Left ventricle myocardium superior (tissue), 1 donor: Measurements from ENCODE around the gene MYO3B. TPM values are rescaled to one million over a fixed set of nuclear protein-coding genes. Genes with fewer than 3 reads are reported as not detected.
"Not testable (repeated sequence)": the region's sequence is repeated elsewhere in the genome, so short reads cannot be mapped to it uniquely, and the experiment has no call there.

Experiments
- ATAC-seq: fragments of 200-7000 bp; cut with Tn5 transposase; one replicate; pipeline ENCODE4 v1.9.1; 2020; ENCODE audit warnings: mild to moderate bottlenecking, moderate library complexity
- DNase-seq: peaks from one replicate; pipeline ENCODE4 v3.0.0-alpha.2; 2020
- intact Hi-C: fragments of 100-400 bp; cut with micrococcal nuclease; formaldehyde crosslinking; loops from one replicate; pipeline ENCODE4 v1.11.0; 2022
- total RNA-seq: library from RNA; stranded (reverse); fragmentation: NEBNext Ultra II Directional; extraction: Animal tissue kit (Norgen Biotek cat#: 25700); gene quantifications from one replicate; pipeline ENCODE4 v1.2.1, GENCODE V29; 2021
- donor health status: DM: no; HTN: yes; CAD: no; lungs with severe emphysema.

MYO3B gene
- total RNA-seq, 1 donor from 2014 or later = 0.05 TPM

DNA sequence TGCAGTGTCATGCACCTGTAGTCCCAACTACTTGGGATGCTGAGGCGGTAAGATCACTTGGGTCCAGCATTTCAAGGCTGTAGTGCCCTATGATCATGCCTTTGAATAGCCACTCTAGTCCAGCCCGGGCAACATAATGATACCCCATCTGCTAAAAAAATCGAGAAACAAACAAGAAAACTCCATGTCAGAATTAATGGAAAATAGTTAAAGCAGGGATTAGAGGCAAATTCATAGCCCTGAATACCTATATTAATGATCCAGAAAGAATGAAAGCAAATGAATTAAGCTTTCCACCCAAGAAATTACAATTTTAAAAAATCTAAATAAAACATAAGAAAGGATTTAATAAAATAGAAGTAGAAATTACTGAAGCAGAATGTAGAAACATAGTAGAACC lies 143.0 kb downstream of the MYO3B start:
- intact Hi-C loops = no loop called here
- no peak for ATAC-seq
- no peak for DNase-seq

DNA sequence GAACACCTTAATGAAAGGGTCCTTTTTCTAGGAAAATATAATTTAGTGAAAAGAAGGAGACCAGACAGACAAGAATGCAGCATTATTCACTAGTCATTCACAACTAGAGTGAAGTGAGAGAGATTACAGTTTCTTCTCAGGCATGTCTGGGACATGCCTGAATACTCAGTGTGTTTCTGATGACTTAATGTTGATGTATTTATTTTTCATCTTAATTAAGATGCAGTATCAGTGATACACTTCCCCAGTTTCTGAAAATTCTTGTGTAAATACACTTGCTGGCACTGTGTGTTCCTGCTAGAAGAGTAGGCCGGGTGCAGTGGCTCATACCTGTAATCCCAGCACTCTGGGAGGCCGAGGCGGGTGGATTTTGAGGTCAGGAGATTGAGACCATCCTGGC lies 143.6 kb downstream of the MYO3B start:
- ATAC-seq (no peak), DNase-seq (no peak)
- intact Hi-C loops = no loop called here

DNA sequence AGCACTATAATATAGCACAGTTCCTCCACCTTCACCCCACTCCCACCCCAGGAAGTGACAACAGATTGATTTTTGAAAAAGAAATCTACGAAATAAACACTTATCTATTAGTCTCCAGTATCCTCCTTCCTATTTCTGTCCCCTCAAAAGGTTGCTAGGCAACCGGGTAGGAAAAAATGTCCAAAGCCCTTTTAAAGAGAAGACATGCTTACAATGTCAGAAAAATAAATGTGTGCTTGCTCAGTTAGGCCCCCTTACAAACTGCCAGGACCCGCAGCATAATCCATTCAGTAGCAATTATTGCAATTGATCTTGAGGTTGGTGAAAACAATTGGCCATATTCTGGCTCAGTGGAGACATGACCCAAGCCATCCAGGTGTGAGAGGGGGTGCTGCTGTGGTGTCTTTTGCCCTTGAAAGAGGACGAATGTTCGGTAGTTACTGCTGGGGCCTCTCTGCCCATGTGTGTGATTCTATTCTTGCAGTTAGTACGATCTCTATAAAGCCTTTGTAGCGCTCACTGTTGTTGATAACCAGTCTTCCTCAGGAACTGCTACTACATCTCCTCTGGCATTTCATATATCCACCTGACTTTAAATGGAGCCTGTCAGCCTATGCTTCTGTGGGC lies 144.3 kb downstream of the MYO3B start:
- ATAC-seq (no peak), DNase-seq (no peak)
- intact Hi-C loops = no loop called here

DNA sequence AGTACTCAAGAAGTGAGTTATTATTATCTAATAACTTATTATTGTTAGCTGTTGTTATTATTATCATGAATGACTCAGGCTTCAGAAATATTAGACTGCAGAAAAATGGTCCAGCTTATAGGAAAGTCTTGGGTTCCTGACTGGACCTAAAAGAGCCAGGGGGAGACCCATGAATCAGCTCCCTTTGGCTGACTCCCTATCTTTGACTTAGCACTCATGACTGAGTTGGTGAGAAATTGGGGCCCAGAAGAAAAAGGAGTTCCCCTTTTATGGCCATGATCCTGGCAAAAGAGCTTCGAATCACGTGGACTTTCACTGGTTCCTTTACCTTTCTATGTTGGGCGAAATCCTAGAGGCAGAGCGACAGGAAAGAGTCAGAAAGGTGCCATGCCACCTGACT lies 145.8 kb downstream of the MYO3B start:
- no peak for ATAC-seq
- intact Hi-C loops = no loop called here
- DNase-seq = no peak

DNA sequence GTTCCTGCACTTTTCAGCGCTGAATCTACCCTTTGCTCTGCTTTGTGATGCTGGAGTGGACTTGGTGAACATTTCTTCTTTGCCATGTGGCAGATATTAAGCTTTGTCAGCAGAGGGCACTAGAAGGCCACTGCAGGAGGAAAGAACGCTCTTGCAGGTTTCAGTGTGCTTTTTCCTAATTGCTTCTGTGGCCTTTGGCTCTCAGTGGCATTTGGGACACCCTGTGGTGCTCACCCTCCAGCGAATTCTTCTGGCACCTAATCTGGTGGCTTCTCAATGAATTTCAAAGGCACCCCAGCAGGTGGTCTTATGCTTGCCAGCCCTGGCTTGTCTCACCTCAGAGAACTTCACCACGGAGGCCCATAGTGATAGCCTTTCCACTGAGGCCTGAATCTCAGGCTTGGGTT lies 146.7 kb downstream of the MYO3B start:
- intact Hi-C loops = no loop called here
- DNase-seq = no peak
- ATAC-seq = peak; percentile 23

DNA sequence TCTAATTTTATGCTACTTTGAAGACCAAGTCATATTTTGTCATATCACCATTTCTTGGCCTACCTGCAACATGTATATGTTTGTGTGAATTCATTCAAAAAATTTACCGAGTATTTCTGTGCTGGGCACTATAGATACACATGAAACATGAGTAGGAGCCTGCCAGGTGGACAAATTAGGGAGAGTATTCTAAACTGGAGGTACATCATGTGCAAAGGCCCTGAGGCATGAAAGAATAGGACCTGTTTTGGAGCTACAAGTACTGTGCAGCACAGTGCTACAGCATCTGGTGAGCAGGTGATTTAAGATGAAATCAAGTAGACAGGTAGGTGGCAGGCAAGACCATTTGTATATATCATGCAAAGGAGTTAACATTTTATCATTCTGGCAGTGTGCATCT lies 152.9 kb downstream of the MYO3B start:
- intact Hi-C loops = no loop called here
- no peak for DNase-seq
- ATAC-seq = no peak

DNA sequence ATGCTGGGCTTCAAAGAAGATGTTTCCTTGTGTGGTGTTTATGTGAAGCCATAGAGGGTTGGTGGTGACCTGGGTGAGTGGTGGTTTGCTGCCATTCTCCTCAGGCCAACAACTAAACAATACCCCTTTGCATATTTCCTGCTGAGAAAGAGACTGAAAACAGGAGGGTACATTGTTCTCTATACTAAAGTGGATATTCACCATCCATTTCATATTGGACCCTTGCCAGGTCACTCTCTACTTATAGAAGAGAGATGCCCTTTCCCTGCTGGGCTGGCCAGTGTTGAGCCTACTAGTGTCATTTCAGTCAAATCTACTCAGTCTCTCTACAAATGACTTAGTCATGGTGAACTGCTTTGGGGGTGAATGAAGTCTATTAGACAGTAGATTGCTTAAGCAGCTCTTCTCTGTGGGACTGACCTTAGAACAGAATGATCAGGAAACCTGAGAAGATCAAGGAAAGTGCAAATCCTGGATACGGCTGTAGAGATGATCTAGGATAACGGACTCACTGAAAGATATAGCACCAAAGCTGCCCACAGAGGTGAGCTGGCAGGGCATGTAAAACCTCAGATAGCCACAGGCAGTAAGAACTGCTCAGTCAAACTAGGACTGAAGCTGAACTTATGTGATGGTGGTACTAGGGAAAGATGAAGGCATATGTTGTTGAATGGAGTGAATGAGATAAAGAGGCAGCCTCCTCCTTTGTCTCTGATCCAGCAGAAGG lies 154.9 kb downstream of the MYO3B start:
- no peak for ATAC-seq
- intact Hi-C loops = no loop called here

DNA sequence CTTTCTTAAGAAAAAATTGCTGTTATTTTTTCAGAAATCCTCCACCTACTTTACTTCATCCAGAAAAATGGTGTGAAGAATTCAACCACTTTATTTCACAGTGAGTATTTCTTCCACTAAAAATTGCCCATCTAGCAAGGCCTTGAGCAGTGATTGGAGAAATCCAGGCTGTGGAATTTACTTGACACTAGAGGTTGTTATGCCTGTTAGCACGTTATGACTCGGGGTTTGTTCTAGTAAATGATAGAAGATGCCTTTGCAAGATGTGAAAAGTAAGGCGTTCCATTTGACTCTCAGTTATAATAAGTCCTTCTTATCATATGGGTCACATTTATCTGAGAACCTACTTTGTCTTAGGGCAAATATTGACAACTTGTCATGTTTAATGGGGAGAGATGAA lies 157.4 kb downstream of the MYO3B start:
- no peak for ATAC-seq
- DNase-seq = no peak
- intact Hi-C loops = no loop called here

More for the DNA sequence above, 154.9 kb downstream of the MYO3B start:
- no peak for DNase-seq

DNA sequence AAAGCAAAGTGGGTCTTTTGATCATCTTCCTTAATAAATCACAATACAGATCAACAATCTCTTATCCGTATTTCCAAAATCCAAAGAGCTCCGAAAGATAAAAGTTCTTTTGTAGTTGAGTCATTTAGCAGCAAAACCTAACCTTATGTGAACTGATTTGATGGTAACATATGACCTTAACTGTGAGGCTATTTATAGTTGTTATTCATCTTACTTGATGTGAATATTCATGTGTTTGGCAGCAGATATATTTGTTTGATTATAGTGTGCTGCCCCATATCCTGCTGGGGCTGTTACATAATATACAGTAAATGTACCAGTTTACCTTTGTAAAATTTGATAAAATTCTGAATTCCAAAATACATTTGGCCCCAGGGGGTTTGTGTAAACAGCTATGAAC lies 158.5 kb downstream of the MYO3B start:
- intact Hi-C loops = no loop called here
- DNase-seq (no peak), ATAC-seq (no peak)

DNA sequence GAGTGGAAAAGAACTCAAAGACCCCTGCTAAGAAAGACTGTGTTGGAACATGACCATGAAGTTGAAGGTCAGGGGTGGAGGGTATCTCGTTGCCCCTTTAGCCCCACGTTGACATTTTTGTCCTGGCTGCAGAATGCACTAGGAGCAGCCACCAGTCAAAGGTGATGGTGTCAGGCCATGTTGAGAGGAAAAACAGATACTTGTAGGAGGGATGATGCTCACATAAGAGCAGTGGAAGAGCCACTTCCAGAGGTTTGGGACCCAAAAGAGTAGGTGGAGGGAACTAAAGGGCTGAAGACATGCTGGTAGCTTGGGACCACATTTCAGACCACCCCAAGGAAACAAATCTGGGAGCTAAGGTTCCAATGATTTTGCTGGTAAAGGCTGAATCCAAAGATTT lies 159.0 kb downstream of the MYO3B start:
- intact Hi-C loops = no loop called here
- no peak for ATAC-seq

DNA sequence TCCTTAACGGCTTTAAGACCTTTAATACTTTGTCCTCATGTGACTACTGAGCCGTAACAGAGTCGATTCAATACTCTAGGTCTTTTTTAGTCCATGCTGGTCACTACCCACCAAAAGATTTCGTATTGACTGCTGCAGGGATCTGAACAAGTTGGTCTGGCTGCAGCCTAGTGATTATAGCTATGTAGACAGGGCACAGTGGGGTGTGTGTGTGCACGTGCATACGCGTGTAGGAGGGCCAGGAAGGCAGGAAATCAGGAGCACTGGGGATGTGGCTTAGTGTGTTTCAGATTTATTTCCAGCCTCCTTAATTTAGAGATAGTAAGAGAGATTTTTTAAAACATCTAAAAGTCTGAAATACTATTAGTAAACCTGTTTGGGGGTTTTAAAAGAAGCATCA lies 161.4 kb downstream of the MYO3B start:
- intact Hi-C loops = no loop called here
- DNase-seq (no peak), ATAC-seq (no peak)

More for the DNA sequence above, 159.0 kb downstream of the MYO3B start:
- no peak for DNase-seq

DNA sequence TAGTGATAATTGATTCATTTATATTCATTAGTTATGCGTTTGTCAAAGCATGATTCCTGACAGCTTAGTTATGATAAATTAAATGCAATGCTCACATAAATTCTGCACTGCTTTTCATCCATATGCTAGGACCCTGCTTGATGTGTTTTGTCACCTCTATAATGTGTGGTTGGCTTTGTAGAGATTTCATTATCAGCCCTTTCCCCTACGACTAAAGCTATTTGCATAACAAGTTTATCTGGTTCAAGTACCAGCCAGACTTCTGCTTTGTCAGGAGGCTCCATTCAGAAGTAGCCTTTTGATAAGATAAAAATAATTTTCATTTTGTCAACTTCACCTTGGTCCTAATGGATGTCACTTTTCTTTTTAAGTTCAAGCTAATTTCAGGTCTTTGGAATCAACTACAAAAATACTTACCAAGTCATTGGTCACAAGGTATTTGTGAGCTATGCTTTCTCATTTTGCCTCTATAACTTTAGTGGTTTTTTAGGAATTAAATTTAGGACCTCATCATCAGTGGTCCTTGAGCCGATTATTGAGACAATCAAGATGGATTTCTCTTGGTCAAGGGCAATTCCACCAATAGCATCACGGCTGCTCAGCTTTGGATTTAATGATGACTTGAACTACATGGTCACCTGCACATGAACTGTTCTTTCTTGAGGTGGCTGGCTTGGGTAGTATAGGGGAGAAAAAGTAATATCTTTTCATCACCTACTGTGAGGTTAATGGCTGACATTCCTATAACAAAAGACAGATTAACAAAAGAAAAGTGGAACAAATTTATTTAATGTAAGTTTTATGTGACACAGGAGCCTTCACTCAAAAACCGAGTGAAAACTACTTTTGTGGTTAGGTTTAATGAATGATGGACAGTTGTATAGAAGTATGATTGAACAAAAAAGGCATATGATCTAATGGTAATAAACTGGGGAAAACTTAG lies 162.1 kb downstream of the MYO3B start:
- DNase-seq (no peak), ATAC-seq (no peak)
- intact Hi-C loops = no loop called here

DNA sequence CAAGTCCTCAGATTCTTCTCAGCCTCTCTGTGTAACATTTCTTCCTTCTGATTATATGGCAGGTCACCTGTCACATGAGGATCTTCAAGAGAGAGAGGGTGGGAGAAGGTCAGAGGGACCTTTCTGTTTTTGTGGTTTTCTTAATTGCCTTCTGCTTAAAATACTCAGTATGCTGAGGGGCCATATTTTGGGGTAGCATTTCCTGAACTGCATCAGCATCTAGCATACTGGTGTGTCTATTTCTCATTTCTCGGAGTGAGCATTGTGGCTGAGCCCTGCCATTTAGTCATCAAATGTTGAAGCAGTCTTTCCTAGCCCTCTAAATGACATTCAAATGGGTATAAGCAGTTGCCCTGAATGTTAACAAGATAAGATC lies 162.7 kb downstream of the MYO3B start:
- ATAC-seq (no peak), DNase-seq (no peak)
- intact Hi-C loops = no loop called here

DNA sequence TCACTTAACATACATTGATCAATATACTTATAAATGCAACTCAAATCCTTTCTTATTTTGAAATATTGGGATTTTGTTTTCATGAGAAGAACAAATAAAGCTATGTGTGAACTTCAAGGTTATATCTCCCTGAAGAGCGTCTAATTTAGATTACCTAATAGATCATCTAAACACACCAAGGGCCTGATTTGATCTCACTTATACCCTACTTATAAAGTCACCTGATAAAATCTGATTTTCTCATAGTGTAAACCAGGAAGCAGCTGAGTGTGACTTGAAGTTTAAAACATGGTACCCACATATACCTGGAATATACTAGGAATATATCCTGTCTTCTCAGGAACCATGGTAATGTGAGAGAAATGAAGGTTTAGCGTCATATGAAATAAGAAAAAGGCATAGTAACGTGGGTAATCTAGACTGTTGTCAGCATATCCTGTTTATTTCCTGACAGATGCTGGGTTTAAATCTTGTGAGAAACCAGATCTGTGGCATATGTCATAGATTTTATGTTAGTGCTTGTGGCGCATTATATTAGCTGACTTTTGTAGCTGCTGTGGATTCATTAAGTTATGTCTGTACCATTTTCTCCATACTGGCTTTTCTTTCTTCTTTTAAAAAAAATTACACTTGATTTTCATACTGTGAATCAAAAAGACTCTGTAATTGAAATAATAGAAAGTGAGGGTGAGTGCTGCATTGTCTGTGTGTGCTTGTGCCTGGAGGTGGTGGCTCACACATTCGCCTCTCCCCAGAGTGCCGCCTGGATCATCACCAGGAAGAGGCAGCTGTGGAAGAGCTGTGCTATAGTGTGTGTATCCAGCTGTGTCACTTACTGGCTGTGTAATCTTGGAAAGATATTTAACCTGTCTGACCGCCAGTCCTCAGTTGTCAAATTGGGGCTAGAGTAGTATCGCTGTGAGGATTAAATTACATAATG lies 164.0 kb downstream of the MYO3B start:
- no peak for DNase-seq
- no peak for ATAC-seq
- intact Hi-C loops = no loop called here

DNA sequence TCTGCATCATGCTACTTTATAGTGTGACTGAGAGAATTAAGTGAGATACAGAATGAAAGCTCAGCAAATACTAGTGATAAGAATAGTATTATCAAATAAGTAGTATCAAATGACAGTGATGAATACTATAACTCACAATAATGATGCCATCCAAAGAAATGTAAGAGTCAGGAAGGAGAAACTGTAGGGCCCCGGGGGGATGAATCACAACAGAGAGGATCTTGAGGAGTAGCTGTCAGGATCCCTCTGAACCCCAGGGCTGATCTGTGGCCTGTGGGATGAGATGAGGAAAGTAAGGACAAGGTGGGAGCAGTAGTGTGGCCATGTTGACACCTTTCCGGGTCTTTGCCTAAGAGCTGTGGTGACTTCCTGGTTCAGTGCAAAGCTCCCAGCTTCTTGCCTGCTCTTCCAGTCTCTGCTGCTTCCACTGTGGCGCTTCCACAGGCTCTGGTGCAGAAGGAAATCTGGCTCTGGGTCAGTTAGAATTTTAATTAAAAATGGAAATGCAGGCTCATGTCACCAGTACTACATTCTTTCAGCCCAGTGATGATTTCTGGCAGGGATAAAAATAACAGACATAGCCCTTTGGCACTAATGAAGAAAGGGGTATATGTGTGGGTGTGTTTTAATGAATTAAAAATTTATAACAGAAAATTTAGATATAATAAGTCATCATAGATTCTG lies 166.9 kb downstream of the MYO3B start:
- intact Hi-C loops = no loop called here
- ATAC-seq (no peak), DNase-seq (no peak)

DNA sequence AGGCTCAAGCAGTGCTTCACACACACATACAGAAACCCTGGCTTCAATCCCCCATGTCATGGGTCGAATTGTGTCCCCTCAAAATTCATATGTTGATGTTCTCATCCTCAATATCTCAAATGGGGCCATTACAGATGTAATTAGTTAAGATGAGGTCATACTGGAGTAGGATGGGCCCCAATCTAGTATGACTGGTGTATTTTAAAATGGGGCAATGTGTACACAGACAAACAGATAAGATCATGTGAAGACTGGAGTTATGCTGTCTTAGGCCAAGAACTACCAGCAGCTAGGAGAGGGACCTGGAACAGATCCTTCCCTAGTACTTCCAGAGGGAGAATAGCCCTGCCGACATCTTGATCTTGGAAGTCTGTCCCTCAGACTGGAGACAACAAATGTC lies 167.7 kb downstream of the MYO3B start:
- ATAC-seq (no peak), DNase-seq (no peak)
- intact Hi-C loops = no loop called here

DNA sequence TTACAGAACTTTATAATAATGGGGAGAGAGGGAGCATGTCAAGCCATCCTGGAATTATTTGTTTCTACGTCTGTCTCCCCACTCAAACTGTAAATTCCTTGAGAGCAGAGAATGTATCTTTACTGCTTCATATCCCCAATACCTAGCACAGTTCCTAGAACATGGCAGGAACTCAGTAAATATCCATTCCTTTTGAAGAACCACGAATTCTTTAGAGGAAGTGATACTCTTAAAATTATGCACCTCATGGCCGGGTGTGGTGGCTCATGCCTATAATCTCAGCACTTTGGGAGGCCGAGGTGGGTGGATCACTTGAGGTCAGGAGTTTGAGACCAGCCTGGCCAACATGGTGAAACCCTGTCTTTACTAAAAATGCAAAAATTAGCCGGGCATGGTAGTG lies 171.3 kb downstream of the MYO3B start:
- DNase-seq, intact Hi-C loops, ATAC-seq: not testable (repeated sequence)

DNA sequence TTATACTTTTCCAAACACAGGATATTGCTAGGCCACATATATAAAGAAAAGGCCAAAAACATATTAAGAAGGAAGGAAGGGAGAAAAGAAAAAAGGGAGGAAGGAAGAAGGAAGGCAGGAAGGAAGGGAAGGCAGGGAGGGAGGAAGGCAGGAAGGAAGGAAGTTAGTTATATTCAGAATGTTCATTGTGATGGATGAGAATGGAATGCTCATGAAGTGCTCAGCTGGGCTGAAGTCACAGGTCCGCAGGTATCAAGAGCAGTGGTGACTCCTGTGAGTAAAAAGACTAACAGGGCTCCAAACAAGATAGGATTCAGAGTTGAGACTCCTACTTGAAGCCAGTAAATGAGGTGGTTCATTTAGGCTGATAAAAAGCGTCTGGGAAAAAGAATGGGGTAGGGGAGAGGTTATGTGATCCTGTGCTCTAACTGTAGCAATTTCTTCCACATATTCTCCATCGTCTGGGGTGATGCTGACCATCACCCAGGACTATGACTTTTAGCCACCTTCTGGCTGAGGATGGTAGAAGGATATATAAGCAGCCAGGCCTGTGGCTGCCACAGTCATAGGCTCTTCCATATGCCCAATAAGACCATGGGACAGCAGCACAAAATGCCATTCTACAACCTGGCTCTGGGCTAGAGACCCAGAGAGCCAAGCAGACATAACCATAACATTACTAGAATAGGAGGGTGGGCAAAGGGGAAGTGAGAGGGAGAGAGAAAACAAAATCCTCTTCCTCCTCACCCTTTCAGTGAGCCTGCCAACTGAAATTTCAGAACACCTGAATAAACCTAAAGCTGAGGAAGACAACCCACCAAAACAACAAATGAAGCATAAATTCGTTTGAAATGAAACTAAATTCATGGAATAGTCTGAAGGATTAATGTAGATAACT lies 173.2 kb downstream of the MYO3B start:
- no peak for ATAC-seq
- intact Hi-C loops = no loop called here
- DNase-seq = no peak
